Stimulated activated CD4-positive, alpha-beta T cell treated with anti-CD3 and anti-CD28 coated beads, TNF-alpha, amount 100 ng/mL, for 48 hours (primary cell): ENCODE data around the gene SALL2.

Source experiments
- DNase-seq, 3 donors: peaks; one replicate each; pipeline ENCODE4 v3.0.0-alpha.2; 2020; ENCODE audit warnings: low read depth in 3 of 3

SALL2 gene

DNA sequence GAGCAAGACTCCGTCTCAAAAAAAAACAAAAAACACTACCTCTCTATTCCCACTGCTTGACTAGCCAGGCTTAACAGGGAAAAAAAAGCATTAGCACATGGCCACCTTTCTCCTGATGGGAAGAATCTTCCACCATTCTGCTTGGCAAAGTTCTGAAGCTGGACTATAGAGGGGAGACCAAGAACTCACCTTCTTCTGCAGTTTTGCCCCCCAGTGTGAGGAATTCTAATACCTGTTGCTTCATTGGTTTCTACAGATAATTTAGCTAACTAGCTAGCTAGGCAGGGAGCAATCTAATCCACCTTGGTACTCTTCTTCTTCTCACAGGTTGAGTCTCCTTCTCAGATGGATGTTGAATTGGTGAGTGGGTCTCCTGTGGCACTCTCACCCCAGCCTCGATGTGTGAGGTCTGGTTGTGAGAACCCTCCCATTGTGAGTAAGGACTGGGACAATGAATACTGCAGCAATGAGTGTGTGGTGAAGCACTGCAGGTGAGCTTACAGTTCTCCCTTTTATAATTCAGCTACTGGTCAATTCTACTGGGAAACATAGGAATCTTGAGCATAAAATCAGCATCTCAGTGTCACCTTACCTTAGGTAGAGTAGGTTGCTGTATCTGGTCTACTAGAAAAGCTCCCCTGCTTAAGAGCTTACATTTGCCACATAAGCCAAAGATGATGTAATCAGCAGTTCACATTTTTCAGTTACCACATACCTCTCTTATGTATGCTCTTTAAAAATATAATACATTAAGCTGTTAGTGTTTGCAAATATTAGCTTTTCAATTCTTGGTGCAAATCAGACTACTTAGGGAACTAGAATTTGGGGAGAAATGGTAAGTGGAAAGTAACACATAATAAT lies 31.0 kb downstream of the SALL2 start:
- no peak for DNase-seq

DNA sequence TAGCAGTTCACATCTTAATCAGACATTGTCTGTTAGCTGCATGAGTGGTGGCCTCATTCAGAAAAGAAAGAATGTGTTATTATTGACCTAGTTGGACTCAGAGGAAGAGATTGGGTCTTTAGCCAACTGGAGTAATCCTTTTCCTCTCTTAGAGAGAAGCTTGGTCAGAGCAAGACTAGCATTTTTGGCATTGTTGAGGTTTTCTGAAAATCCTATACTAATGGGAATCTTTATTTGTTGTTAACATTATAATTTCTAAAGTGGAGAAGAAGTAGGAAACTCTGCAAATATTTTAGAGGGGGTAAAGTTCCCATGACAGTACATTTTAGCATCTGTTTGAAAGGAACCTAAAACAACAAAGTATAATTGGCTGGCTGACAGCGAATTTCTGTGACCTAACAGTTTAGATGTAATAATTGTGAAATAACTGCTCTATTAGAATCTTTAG lies 39.5 kb downstream of the SALL2 start:
- no peak for DNase-seq

DNA sequence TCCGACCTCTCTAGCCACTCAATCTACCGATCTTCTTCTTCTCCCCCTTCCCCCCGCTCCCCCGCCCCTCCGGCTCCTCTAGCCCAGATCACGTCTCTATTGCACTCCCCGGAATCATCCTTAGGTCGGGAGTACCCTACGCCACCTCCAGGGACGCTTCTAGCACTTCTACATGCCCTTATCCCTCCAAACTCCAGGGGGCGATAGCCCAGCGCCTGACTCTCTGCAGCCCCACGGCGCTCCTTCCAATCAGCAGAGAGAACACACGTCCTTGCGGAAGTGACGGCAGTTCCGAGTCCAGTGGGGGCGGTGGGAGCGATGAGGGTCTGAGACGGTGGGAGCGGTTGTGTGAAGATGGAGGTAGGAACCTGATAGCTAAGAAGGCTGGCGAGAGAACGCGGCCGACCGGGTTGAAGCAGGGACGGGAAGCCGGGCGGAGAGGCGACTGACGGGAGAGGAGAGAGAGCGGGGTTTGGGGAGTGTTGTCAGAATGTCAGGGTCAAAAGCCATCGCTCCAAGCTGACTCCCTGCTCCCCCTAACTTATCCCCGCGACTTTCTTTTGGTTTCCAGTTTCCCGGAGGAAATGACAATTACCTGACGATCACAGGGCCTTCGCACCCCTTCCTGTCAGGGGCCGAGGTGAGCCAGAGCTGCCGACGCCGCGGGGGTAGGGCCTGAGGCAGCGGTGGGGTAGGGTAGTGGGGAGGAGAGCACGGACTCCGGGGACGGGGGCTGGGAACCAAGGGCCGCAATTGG lies 49.0 kb downstream of the SALL2 start, which contains the start of the genes RAB2B and TOX4:
Gene RAB2B (minus strand): TSS at position 35 of the 757 bp plus-strand sequence. CDS start 87 bp downstream, outside the sequence.
Gene TOX4 (plus strand): TSS at position 271 of the 757 bp plus-strand sequence. CDS start 84 bp downstream, at position 355.
- peak; percentile 85 to 93 (median 87) for DNase-seq

DNA sequence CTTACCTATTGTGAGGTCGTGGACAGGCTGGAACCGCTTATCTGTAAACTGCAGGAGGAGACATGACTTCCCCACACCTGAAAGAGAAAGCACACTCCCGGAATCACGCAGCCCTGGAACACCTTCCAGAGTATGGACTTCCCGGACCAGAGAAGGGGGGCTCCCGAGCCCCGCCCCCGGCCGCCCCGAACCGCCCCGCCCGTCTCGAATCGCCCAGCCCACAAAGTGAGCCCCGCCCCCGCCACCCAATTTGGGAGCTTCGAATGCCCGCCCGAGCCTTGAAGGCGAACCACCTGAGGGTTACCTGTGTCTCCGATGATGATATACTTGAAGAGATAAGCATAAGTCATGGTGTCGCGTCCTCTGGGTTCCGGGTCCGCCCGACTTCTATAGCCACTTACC lies 49.6 kb downstream of the SALL2 start:
- DNase-seq: peak in 2 of 3 donors; percentile 63 to 80

DNA sequence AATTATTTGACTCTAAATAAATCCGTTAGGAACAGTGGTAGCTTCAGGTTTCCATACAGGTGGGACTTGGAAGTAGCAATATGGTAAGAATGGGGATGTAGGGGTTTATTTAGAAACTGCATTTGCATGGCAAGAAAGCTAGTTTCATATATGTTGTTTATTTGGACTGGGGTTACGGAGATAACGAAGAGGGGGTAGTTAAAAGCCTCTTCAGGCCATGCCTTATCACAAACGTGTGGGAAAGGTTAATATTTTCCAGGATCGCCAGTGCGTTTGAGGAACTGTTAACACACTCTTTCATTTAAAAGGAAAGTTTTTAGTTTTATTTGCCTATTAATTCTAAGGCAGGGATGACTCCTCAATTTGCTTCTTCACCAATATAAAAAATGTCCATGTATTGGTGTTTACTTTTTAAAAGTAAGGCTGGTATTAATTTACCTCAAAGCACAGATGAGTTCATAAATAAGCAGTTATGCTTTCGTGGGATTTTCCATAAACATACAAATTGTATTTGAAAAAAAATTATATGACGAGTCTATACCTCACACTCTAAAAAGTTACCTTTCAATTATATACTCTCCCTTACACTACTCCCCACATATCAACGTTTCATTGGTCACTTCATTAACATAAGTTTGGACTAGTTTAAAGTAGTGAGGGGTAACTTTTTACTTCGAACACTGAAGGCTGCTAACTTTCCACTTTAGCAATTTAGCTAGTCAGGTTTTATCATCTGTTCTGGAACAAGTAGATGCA lies 50.2 kb downstream of the SALL2 start:
- DNase-seq: no peak
